ENCODE data around the gene MAP3K4.

MAP3K4 gene

GRCh38 chr6:160991406-160992060 lies at the start of gene MAP3K4:
MAP3K4 (plus strand) TSS chr6:160991769; CDS start chr6:160991932, 163 bp downstream.
- DNase-seq: peak; percentile 74 to 85

- no peak for DNase-seq
Observed at GRCh38 chr6:160943997-160944396, 47.6 kb upstream of the MAP3K4 start.

GRCh38 chr6:160945516-160946177 lies 45.9 kb upstream of the MAP3K4 start:
- no peak for DNase-seq

- no peak for DNase-seq
Observed at GRCh38 chr6:160949531-160949930, 42.0 kb upstream of the MAP3K4 start.

- DNase-seq: no peak
Observed at GRCh38 chr6:160950507-160950906, 41.1 kb upstream of the MAP3K4 start.

GRCh38 chr6:160951187-160952030 lies 40.2 kb upstream of the MAP3K4 start:
- no peak for DNase-seq

- DNase-seq: no peak
Observed at GRCh38 chr6:160952633-160953281, 38.8 kb upstream of the MAP3K4 start.

- DNase-seq: no peak
Observed at GRCh38 chr6:160955508-160956295, 35.9 kb upstream of the MAP3K4 start.

GRCh38 chr6:160956300-160957035 lies 35.1 kb upstream of the MAP3K4 start:
- DNase-seq: no peak

- DNase-seq: no peak
Observed at GRCh38 chr6:160959726-160960435, 31.7 kb upstream of the MAP3K4 start.

GRCh38 chr6:160960839-160961238 lies 30.7 kb upstream of the MAP3K4 start:
- no peak for DNase-seq

GRCh38 chr6:160962835-160963623 lies 28.5 kb upstream of the MAP3K4 start:
- DNase-seq: no peak

GRCh38 chr6:160963651-160964050 lies 27.9 kb upstream of the MAP3K4 start:
- no peak for DNase-seq

- DNase-seq: no peak
Observed at GRCh38 chr6:160965893-160966292, 25.7 kb upstream of the MAP3K4 start.

GRCh38 chr6:160966493-160967229 lies 24.9 kb upstream of the MAP3K4 start:
- no peak for DNase-seq

- no peak for DNase-seq
Observed at GRCh38 chr6:160967351-160967750, 24.2 kb upstream of the MAP3K4 start.

- DNase-seq: no peak
Observed at GRCh38 chr6:160967833-160968232, 23.7 kb upstream of the MAP3K4 start.

GRCh38 chr6:160971171-160971570 lies 20.4 kb upstream of the MAP3K4 start:
- no peak for DNase-seq

GRCh38 chr6:160972111-160972510 lies 19.5 kb upstream of the MAP3K4 start:
- no peak for DNase-seq
